GM12892 (cell line): ENCODE data around the gene ASB6.

Source experiments
- DNase-seq: peaks from one replicate; pipeline ENCODE4 v3.0.0; 2011; ENCODE audit not compliant: insufficient read length
- FAIRE-seq: peaks from 2 replicates; lab custom pipeline; 2011; peaks lifted over from hg19 to GRCh38; lab: Jason Lieb, UNC
- POLR2A ChIP-seq: IDR thresholded peaks from 2 replicates; pipeline ENCODE4 v1.6.1; 2011; ENCODE audit warnings: low read depth, low read length, control low read depth
- POLR2AphosphoS5 ChIP-seq: IDR thresholded peaks from 2 replicates; pipeline ENCODE4 v1.6.1; 2011; ENCODE audit warnings: low read depth, low read length, control low read depth
- TAF1 ChIP-seq: IDR thresholded peaks from 2 replicates; pipeline ENCODE4 v1.6.1; 2011; ENCODE audit warnings: low read depth, mild to moderate bottlenecking, control low read depth, low read length, borderline replicate concordance

ASB6 gene

GRCh38 chr9:129630967-129631673 lies 10.8 kb downstream of the ASB6 start:
- DNase-seq (no peak), FAIRE-seq (no peak)
- TF ChIP-seq TAF1 (no peak), POLR2AphosphoS5 (no peak), POLR2A (no peak)

DNA sequence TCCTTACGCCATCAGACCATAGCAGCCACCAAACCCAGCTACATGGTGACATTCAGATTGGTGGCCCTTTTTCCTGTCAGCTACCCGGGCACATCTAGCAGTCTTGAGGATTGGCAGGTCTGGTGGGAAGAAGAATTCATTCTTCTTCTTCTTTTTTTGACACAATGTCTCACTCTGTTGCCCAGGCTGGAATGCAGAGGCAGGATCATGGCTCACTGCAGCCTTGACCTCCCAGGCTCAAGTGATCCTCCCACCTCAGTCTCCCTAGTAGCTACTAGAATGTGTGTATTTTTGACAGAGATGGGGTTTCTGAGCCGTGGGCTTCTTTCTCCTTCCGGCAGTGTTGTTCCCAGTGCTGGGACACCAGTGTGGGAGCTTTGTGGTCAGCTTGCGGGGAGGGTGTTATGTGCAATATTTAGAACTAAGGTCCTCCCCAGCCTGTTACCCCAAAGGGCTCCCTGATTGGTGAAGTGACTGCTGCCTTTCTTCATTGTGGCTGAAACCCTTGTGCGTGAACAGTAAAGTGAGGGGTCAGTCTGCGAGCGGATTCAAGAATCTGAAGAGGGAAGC lies 12.6 kb downstream of the ASB6 start:
- TF ChIP-seq POLR2AphosphoS5 (no peak), TAF1 (no peak), POLR2A (no peak)
- DNase-seq (no peak), FAIRE-seq (no peak)

GRCh38 chr9:129628709-129629108 lies 13.2 kb downstream of the ASB6 start:
- DNase-seq, result no peak
- FAIRE-seq, result no peak
- TF ChIP-seq TAF1, result no peak
- TF ChIP-seq POLR2AphosphoS5, result no peak
- no peak for TF ChIP-seq POLR2A

DNA sequence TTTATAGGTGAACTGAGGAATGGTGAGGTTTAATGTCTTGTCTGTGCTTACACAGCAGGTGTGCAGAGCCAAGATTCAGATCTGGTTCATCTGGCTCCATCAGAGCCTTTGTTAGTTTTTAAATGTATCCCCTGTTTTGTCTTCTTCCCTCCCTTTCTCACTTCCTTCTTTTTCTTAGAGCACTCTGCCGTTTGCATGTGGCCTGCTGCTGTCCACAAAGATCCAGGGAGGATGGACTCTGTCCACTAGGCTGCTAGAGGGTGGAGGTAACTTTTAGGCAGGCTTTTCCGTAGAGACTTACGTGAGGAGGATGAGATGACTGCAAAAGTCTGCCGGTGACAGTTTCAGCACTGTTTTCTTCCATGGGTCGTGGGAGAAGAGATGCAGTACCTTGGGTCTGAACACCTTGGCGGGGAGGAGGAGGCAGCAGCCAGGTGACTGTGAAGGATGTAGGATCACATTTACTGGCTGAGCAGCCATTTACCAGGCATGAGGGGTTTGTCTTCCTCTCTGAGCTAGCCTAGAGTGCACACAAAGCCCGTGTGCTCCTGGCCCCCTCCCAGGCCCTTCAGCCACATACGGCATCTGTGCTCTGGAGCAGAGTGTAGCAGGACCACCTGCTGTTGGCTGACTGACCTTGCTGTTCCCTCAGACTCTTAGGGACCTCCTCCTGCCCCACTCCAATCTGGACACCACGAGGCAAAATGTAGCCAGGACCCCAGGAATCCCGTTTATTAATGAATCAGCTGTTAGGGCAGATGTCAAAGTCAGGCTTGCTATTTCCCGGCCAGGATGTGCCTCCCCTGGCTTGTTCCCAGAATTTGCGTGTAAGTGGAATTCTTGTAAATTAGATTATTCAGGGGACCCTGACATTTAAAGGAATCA lies 14.2 kb downstream of the ASB6 start:
- TF ChIP-seq TAF1 (no peak), POLR2A (no peak), POLR2AphosphoS5 (no peak)
- no peak for FAIRE-seq
- no peak for DNase-seq

- DNase-seq (no peak), FAIRE-seq (peak; percentile 44)
- TF ChIP-seq POLR2A (peak; percentile 36; the same call in 1 of the 2 replicates), POLR2AphosphoS5 (no peak; the same call in 1 of the 2 replicates), TAF1 (no peak)
These were observed 15.2 kb downstream of the ASB6 start for GRCh38 chr9:129626625-129627284.

DNA sequence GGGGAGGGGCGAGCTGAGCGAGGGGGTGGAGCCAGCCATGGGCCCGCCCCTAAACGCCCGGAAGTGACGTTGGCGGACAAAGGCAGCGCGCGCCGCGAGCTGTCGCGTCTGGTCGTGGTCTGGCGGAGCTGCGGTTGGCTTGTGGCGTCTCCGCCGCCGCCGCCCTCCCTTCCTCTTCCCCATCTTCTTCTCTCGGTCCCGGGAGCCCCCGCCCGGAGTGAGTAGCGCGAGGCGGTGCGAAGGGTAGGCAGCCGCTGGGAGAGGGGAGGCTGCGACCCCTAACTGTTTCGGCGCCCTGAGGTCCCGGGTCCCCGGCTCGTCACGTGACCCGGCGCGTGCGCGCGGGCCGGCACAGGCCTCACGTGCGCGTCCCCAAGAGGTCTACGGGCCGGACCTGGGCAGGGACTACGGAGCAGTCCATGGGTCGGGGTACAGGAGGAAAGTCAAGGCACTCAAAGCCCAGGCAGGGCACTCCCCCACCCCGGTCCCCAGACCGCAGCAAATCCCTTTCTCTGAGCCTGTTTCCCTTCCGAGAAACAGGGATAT lies 15.8 kb downstream of the ASB6 start, which contains the start of gene NTMT1:
TSS of gene NTMT1 (plus strand) at position 85 of the 546 bp plus-strand sequence. CDS start 6,541 bp downstream, outside the sequence.
- TF ChIP-seq POLR2A (peak; percentile 91), POLR2AphosphoS5 (peak; percentile 86), TAF1 (no peak)
- FAIRE-seq, result peak; percentile 98
- peak; percentile 92 for DNase-seq

DNA sequence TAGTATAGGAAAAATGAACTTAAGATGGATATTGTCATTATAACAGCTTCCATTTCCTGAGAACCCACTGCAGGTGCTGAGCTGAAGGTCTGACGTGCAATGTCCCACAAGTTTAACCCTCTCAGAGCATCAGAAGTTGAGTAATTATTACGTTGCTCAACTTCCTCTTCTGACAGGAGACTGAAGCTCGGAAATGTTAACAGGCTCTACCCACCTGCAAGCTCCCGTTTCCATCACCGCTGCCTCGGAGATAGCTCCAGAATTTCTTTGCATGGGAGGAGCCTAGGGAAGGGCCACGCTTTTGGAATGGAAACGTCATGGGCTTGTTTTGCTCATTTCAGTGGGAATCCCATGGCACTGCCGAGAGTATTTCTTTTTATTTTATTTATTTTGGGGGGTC lies 17.0 kb downstream of the ASB6 start:
- FAIRE-seq (no peak), DNase-seq (no peak)
- no peak for TF ChIP-seq POLR2A
- no peak for TF ChIP-seq TAF1
- no peak for TF ChIP-seq POLR2AphosphoS5

DNA sequence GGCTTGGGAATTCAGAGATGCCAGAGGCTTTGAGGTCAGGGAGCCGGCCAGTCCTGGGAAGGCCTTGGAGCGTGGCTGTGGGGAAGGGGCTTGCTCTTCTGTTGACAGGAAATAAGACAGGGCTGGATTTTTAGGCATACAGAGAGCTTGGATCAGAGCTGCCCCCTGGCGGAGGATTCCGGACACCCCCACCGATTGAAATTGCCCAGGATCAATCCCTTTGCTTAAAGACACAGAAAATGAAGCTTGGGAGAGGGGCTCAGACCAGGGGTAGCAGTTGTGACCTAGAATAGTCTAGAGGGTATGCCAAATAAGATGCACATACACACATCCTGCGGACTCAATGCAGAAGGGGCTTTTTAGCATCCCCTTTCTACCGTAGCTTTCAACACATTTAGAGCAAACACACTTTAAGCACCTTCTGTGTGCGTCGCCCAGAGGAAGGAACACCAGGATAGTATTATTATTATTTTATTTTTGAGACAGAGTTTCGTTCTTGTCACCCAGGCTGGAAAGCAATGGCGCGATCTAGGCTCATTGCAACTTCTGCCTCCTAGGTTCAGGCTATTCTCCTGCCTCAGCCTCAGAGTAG lies 17.7 kb downstream of the ASB6 start:
- TF ChIP-seq POLR2AphosphoS5, result no peak
- no peak for DNase-seq
- no peak for FAIRE-seq

DNA sequence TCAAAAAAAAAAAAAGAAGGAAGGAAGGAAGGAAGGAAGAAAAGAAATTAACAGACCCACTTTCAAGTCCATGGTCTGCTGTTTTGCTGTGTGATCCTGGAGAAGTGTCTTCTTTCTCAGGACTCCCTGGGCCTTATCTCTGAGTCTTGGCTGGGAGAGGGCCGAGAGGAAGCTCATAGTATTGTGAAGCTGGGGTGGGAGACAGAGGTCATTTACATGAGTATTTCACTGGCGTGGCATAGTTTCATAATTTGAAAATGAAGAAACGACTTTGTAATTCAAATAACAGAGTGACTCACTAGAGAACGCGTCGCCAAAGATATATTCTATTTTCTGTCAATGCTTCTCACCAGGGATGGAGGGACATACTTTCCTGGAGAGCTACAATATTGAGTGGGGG lies 18.6 kb downstream of the ASB6 start:
- TF ChIP-seq POLR2AphosphoS5 (no peak), TAF1 (no peak), POLR2A (no peak)
- DNase-seq (no peak), FAIRE-seq (no peak)

GRCh38 chr9:129620669-129621295 lies 21.2 kb downstream of the ASB6 start, which contains the start of gene C9orf50:
C9orf50 (minus strand) TSS chr9:129621101; CDS start chr9:129620574, 527 bp downstream.
- FAIRE-seq (no peak), DNase-seq (no peak)
- TF ChIP-seq POLR2AphosphoS5 (no peak), TAF1 (no peak), POLR2A (no peak)
